ENCODE results near the gene RFT1.

GRCh38 chr3:53044711-53045517 lies 85.3 kb downstream of the RFT1 start:
- TF ChIP-seq POLR2A (IDR thresholded peaks at IDR 0.05; ENCODE audit: low read length) (no peak), GATA1 (IDR thresholded peaks at IDR 0.05; ENCODE audit: low read depth, low read length) (no peak)

Data from erythroblast (primary cell).